Esophagus muscularis mucosa (tissue), 4 donors: ENCODE measurements around the gene HOMER2. TPM values are rescaled to one million over a fixed set of nuclear protein-coding genes. Genes with fewer than 3 reads are reported as not detected.

Source experiments
- DNase-seq: peaks from one replicate; pipeline ENCODE4 v3.0.0-alpha.2; 2017; ENCODE audit errors: extremely low spot score
- H3K27ac ChIP-seq, 4 donors: fragments of 200-600 bp; sonication (generic); replicated peaks in 1 of 4; 1 replicate in 3 of 4; 2 replicates in 1 of 4; pipeline ENCODE4 v1.5.1; 2016 to 2019; ENCODE audit warnings: mild to moderate bottlenecking in 1 of 4
- H3K27me3 ChIP-seq, 4 donors: fragments of 200-600 bp; sonication (generic); one replicate each; pipeline versions ENCODE4 v1.5.1 to v1.6.0; 2016 to 2019
- H3K36me3 ChIP-seq, 4 donors: fragments of 200-600 bp; sonication (generic); one replicate each; pipeline ENCODE4 v1.5.1; 2016 to 2019
- H3K4me1 ChIP-seq, 4 donors: fragments of 200-600 bp; sonication (generic); one replicate each; pipeline ENCODE4 v1.5.1; 2016 to 2019
- H3K4me3 ChIP-seq, 4 donors: fragments of 200-600 bp; sonication (generic); 1 replicate in 2 of 4; 2 replicates in 2 of 4; pipeline ENCODE4 v1.5.1; 2016 to 2019; ENCODE audit warnings: mild to moderate bottlenecking in 4 of 4, moderate library complexity in 1 of 4
- H3K9me3 ChIP-seq, 4 donors: fragments of 200-600 bp; sonication (generic); 1 replicate in 3 of 4; 2 replicates in 1 of 4; pipeline ENCODE4 v1.5.1; 2016 to 2019
- CTCF ChIP-seq, 3 experiments: fragments of 200-600 bp in 2 of 3; fragments of 450-650 bp in 1 of 3; sonication (generic) in 2 of 3; IDR thresholded peaks; one replicate each; pipeline ENCODE4 v1.5.1; 2017 to 2019; ENCODE audit warnings: antibody characterized with exemption in 3 of 3, mild to moderate bottlenecking in 2 of 3, moderate library complexity in 1 of 3
- EP300 ChIP-seq: sonication (generic); formaldehyde crosslinking; IDR thresholded peaks from one replicate; pipeline ENCODE4 v1.6.1; 2017; ENCODE audit warnings: antibody characterized with exemption
- POLR2A ChIP-seq: fragments of 450-650 bp; IDR thresholded peaks from one replicate; pipeline ENCODE4 v1.6.1; 2017; ENCODE audit warnings: antibody characterized with exemption, moderate library complexity, mild to moderate bottlenecking, low read depth
- POLR2AphosphoS5 ChIP-seq, 2 donors: sonication (generic); formaldehyde crosslinking; IDR thresholded peaks; one replicate each; pipeline ENCODE4 v1.6.1; 2017; ENCODE audit warnings: antibody characterized with exemption in 2 of 2
- WGBS: methylation state at CpG from one replicate; pipeline ENCODE4 v1.1.5; 2018; 5-methylcytosine and 5-hydroxymethylcytosine counted together
- intact Hi-C: fragments of 100-400 bp; cut with DNase I; formaldehyde crosslinking; loops from one replicate; pipeline ENCODE4 v1.15.1; 2023
- total RNA-seq, 4 donors: library from RNA; depleted of rRNA; stranded (reverse); fragments of >200 nt; gene quantifications; one replicate each; pipeline versions ENCODE4 v1.1.0 to v1.2.1, GENCODE V29; 2016

The HOMER2 gene
- total RNA-seq, 4 donors from 2014 or later, result 13.3 to 54.8 (median 25.8) TPM

GRCh38 chr15:82807920-82808633 is 144.4 kb downstream of the HOMER2 start:
- H3K27me3 ChIP-seq, result no peaks in the 10 kb centered on the region
- H3K36me3 ChIP-seq, result peaks cover 0 to 2% (median under 1%) of the 10 kb centered on the region in 4 donors
- no peak overlapping the region for H3K27ac ChIP-seq
- peaks cover 19 to 30% (median 29%) of the 10 kb centered on the region in 4 donors for H3K4me1 ChIP-seq
- TF ChIP-seq POLR2AphosphoS5 (IDR thresholded peaks at IDR 0.05) (no peak), POLR2A (no peak), CTCF (IDR thresholded peaks at IDR 0.05) (no peak), EP300 (no peak)
- intact Hi-C loops, result loop anchor here (2.0 kb wide), 1 partner anchor 57 kb away; no protein-coding TSS in a partner anchor
- WGBS, result 92% methylated on average over 11 of the region's 11 CpGs
- no peak overlapping the region for H3K4me3 ChIP-seq
- DNase-seq, result no peak
- H3K9me3 ChIP-seq, result no peaks in the 10 kb centered on the region

GRCh38 chr15:82805994-82806406 is 146.5 kb downstream of the HOMER2 start, which contains the start of gene FSD2:
Gene FSD2, minus strand, starts transcription at chr15:82806069. Its CDS starts 18,679 bp downstream, at chr15:82787390.
- Histone ChIP-seq H3K27me3 (no peaks in the 10 kb centered on the region), H3K9me3 (no peaks in the 10 kb centered on the region), H3K36me3 (no peaks in the 10 kb centered on the region), H3K4me1 (peaks cover 6 to 11% (median 9%) of the 10 kb centered on the region in 4 donors), H3K4me3 (no peak within 1 kb of the TSS), H3K27ac (no peak within 1 kb of the TSS)
- no peak for DNase-seq
- TF ChIP-seq CTCF (IDR thresholded peaks at IDR 0.05) (no peak), POLR2AphosphoS5 (IDR thresholded peaks at IDR 0.05) (no peak), EP300 (no peak), POLR2A (no peak)
- intact Hi-C loops, result no loop called here
- WGBS, result 86% methylated on average over 2 of the region's 2 CpGs

- Histone ChIP-seq H3K27me3 (no peaks in the 10 kb centered on the region), H3K36me3 (no peaks in the 10 kb centered on the region), H3K9me3 (no peaks in the 10 kb centered on the region), H3K27ac (no peak overlapping the region), H3K4me1 (peaks cover 5 to 8% (median 6%) of the 10 kb centered on the region in 4 donors), H3K4me3 (no peak overlapping the region)
- intact Hi-C loops, result no loop called here
- WGBS, result 95% methylated on average over 1 of the region's 1 CpG
- TF ChIP-seq POLR2AphosphoS5 (IDR thresholded peaks at IDR 0.05) (no peak), CTCF (IDR thresholded peaks at IDR 0.05) (no peak), POLR2A (no peak), EP300 (no peak)
- no peak for DNase-seq
These were observed 148.0 kb downstream of the HOMER2 start for GRCh38 chr15:82804575-82804949.

- 76% methylated on average over 2 of the region's 2 CpGs for WGBS
- peaks cover 4 to 6% (median 4%) of the 10 kb centered on the region in 4 donors for H3K4me1 ChIP-seq
- no peak overlapping the region for H3K4me3 ChIP-seq
- H3K27ac ChIP-seq, result no peak overlapping the region
- no peaks in the 10 kb centered on the region for H3K36me3 ChIP-seq
- H3K9me3 ChIP-seq, result no peaks in the 10 kb centered on the region
- no peaks in the 10 kb centered on the region for H3K27me3 ChIP-seq
- intact Hi-C loops, result no loop called here
- DNase-seq, result no peak
- TF ChIP-seq POLR2A (no peak), POLR2AphosphoS5 (IDR thresholded peaks at IDR 0.05) (no peak), EP300 (no peak), CTCF (IDR thresholded peaks at IDR 0.05) (no peak)
These were observed 148.5 kb downstream of the HOMER2 start for GRCh38 chr15:82803793-82804574.
